ENCODE data around the gene STK32B.

DNA sequence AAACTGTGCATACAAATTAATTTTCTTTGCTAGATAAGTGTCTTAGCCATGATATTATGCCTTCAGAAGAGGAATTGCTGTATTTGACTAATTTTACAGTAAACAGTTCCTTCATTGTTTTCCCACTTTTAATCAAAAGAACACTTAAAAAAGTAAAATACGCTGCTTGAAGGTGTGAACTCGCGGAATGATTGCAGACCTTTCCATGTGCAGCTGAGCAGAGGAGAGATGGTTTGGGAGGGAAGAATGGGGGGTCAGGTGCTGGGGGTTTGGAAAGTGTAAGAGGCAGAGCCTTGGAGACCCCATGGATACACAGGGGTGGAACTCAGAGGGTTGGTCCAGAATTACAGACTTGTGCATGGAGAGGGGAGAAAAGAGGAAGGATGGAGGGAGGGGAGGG, 47.4 kb upstream of the STK32B start:
- TF ChIP-seq POLR2A (IDR thresholded peaks at IDR 0.05) (no peak), POLR2AphosphoS5 (IDR thresholded peaks at IDR 0.05) (no peak)
- TF ChIP-seq, protein P1, sequence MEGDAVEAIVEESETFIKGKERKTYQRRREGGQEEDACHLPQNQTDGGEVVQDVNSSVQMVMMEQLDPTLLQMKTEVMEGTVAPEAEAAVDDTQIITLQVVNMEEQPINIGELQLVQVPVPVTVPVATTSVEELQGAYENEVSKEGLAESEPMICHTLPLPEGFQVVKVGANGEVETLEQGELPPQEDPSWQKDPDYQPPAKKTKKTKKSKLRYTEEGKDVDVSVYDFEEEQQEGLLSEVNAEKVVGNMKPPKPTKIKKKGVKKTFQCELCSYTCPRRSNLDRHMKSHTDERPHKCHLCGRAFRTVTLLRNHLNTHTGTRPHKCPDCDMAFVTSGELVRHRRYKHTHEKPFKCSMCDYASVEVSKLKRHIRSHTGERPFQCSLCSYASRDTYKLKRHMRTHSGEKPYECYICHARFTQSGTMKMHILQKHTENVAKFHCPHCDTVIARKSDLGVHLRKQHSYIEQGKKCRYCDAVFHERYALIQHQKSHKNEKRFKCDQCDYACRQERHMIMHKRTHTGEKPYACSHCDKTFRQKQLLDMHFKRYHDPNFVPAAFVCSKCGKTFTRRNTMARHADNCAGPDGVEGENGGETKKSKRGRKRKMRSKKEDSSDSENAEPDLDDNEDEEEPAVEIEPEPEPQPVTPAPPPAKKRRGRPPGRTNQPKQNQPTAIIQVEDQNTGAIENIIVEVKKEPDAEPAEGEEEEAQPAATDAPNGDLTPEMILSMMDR (IDR thresholded peaks at IDR 0.05): no peak

Data from stomach (tissue), 4 donors.